Heart right ventricle (tissue), 16 donors: ENCODE data around the gene SERPINA10. TPM values are rescaled to one million over a fixed set of nuclear protein-coding genes. Genes with fewer than 3 reads are reported as not detected.

Experiments used
- ATAC-seq, 8 donors: fragments of 200-7000 bp; cut with Tn5 transposase; one replicate each; pipeline ENCODE4 v1.9.1; 2020; ENCODE audit warnings: mild to moderate bottlenecking in 8 of 8, moderate library complexity in 8 of 8, moderate number of reproducible peaks in 1 of 8
- DNase-seq, 2 donors: peaks; one replicate each; pipeline ENCODE4 v3.0.0-alpha.2; 2020
- H3K27ac ChIP-seq, 10 donors: fragments of 200-600 bp; sonication (generic) in 2 of 10; one replicate each; pipeline versions ENCODE4 v1.5.0 to v1.8.0; 2020 to 2022; ENCODE audit warnings: mild to moderate bottlenecking in 3 of 10
- H3K27me3 ChIP-seq, 7 donors: fragments of 200-600 bp; one replicate each; pipeline ENCODE4 v1.8.0; 2021 to 2022; ENCODE audit warnings: mild to moderate bottlenecking in 2 of 7
- H3K36me3 ChIP-seq, 9 donors: fragments of 200-600 bp; sonication (generic) in 1 of 9; one replicate each; pipeline versions ENCODE4 v1.5.0 to v1.8.0; 2020 to 2022; ENCODE audit warnings: mild to moderate bottlenecking in 2 of 9
- H3K4me1 ChIP-seq, 9 donors: fragments of 200-600 bp; sonication (generic) in 1 of 9; one replicate each; pipeline versions ENCODE4 v1.5.0 to v1.8.0; 2020 to 2022; ENCODE audit warnings: mild to moderate bottlenecking in 4 of 9
- H3K4me3 ChIP-seq, 10 donors: fragments of 200-600 bp; sonication (generic) in 2 of 10; one replicate each; pipeline versions ENCODE4 v1.5.0 to v1.8.0; 2020 to 2022; ENCODE audit warnings: mild to moderate bottlenecking in 7 of 10, moderate library complexity in 2 of 10
- H3K9me3 ChIP-seq, 11 donors: fragments of 200-600 bp in 10 of 11; sonication (generic) in 2 of 11; one replicate each; pipeline versions ENCODE4 v1.5.0 to v1.8.0; 2013 to 2022; ENCODE audit warnings: mild to moderate bottlenecking in 2 of 11, control low read depth in 1 of 11, moderate library complexity in 1 of 11
- CTCF ChIP-seq, 9 donors: fragments of 200-600 bp; sonication (generic) in 2 of 9; IDR thresholded peaks; one replicate each; pipeline versions ENCODE4 v1.5.0 to v1.8.0; 2021 to 2022; ENCODE audit warnings: antibody characterized with exemption in 9 of 9, mild to moderate bottlenecking in 5 of 9, moderate library complexity in 1 of 9
- WGBS, 2 donors: extraction: QIAGEN DNeasy Blood & Tissue Kit; methylation state at CpG; one replicate each; pipeline ENCODE4 v1.1.7; 2013; ENCODE audit warnings: inconsistent platforms in 1 of 2; 5-methylcytosine and 5-hydroxymethylcytosine counted together
- intact Hi-C, 10 donors: fragments of 100-400 bp; cut with DNase I; formaldehyde crosslinking; loops; one replicate each; pipeline versions ENCODE4 v1.11.1 to v1.14.2; 2022
- polyA plus RNA-seq, 2 donors: library from polyadenylated mRNA; stranded (reverse); fragments of 200-250 nt; gene quantifications; one replicate each; pipeline ENCODE4 v1.2.3, GENCODE V29; 2013
- total RNA-seq, 10 donors: library from RNA; stranded (reverse); fragmentation: NEBNext Ultra II Directional in 3 of 10; extraction: Animal tissue kit (Norgen Biotek cat#: 25700) in 3 of 10; gene quantifications; one replicate each; pipeline versions ENCODE4 v1.2.1 to v1.2.4, GENCODE V29; 2021 to 2023
- donor health status: Arrhythmogenic right ventricular cardiomyopathy.
- donor health status: ischemic (EF 13 %, LVEDD 7.1; RV severe dilation, severe dysfunction).
- donor health status: healthy with polysubstance abuse.
- donor health status: DM: no; HTN: yes; CAD: no.
- donor health status: DM: no; HTN: no; CAD: no.
- donor health status: ischemic (EF 25% LVEDD 6.9; RV normal size, moderate dysfunction).
- donor health status: ischemic (EF 25% LVEDD 5.7; RV mildly dilated, moderate dysfunction).
- donor health status: healthy.
- donor health status: DM: yes; HTN: yes; CAD: no.
- donor health status: Ischemic cardiomyopathy.
- donor health status: ischemic (EF 35%, LVEDD 5.7; RV mildly dilated, moderate dysfunction).
- donor health status: nonischemic (EF 11% LVEDD 7.7; RV severe dilation, severe dysfunction).
- donor health status: DM: yes; HTN: yes; CAD: no.
- donor health status: PGD.
- donor health status: ischemic (EF 29% LVEDD 5.4; RV normal size, mild dysfunction).
- donor health status: nonischemic (EF 23%, LVEDD 6.1; RV moderate dilation, normal function).

The SERPINA10 gene
- total and polyA plus RNA-seq, 12 donors = not detected

GRCh38 chr14:94338023-94338422 lies 45.0 kb upstream of the SERPINA10 start:
- peaks cover 0 to 16% (median 13%) of the 10 kb centered on the region in 9 donors for H3K4me1 ChIP-seq
- peaks cover 0 to 8% (median 6%) of the 10 kb centered on the region in 7 donors for H3K27me3 ChIP-seq
- 80 to 85% methylated on average over 2 of the region's 2 CpGs for WGBS, 2 donors
- intact Hi-C loops = no loop called here
- no peak for TF ChIP-seq CTCF (IDR thresholded peaks at IDR 0.05)
- ATAC-seq (no peak), DNase-seq (no peak)
- no peaks in the 10 kb centered on the region for H3K9me3 ChIP-seq
- no peak overlapping the region for H3K4me3 ChIP-seq
- H3K36me3 ChIP-seq = no peaks in the 10 kb centered on the region
- H3K27ac ChIP-seq = no peak overlapping the region

- DNase-seq (no peak), ATAC-seq (no peak)
- H3K36me3 ChIP-seq = no peaks in the 10 kb centered on the region
- H3K9me3 ChIP-seq = no peaks in the 10 kb centered on the region
- TF ChIP-seq CTCF (IDR thresholded peaks at IDR 0.05) = no peak
- no peak overlapping the region for H3K27ac ChIP-seq
- intact Hi-C loops = no loop called here
- WGBS, 2 donors = 70 to 81% methylated on average over 6 of the region's 6 CpGs
- H3K4me3 ChIP-seq = no peak overlapping the region
- H3K27me3 ChIP-seq = peaks cover 0 to 8% (median 6%) of the 10 kb centered on the region in 7 donors
- H3K4me1 ChIP-seq = peaks cover 0 to 9% (median 8%) of the 10 kb centered on the region in 9 donors
Observed at GRCh38 chr14:94337274-94337673, 44.2 kb upstream of the SERPINA10 start.

GRCh38 chr14:94334872-94335271 lies 41.8 kb upstream of the SERPINA10 start:
- ATAC-seq = no peak
- no peak overlapping the region for H3K27ac ChIP-seq
- H3K27me3 ChIP-seq = peaks cover 0 to 8% (median 6%) of the 10 kb centered on the region in 7 donors
- no peak overlapping the region for H3K4me3 ChIP-seq
- no peak for DNase-seq
- H3K9me3 ChIP-seq = no peaks in the 10 kb centered on the region
- no peaks in the 10 kb centered on the region for H3K36me3 ChIP-seq
- no peak for TF ChIP-seq CTCF (IDR thresholded peaks at IDR 0.05)
- intact Hi-C loops = no loop called here
- no peaks in the 10 kb centered on the region for H3K4me1 ChIP-seq
- WGBS, 2 donors = 64 to 81% methylated on average over 4 of the region's 4 CpGs

GRCh38 chr14:94332587-94332986 lies 39.5 kb upstream of the SERPINA10 start:
- no peak for DNase-seq

More at GRCh38 chr14:94332587-94332986, 39.5 kb upstream of the SERPINA10 start:
- Histone ChIP-seq H3K27me3 (peaks cover 0 to 8% (median 6%) of the 10 kb centered on the region in 7 donors), H3K4me3 (no peak overlapping the region), H3K9me3 (no peaks in the 10 kb centered on the region), H3K36me3 (no peaks in the 10 kb centered on the region), H3K4me1 (no peaks in the 10 kb centered on the region), H3K27ac (no peak overlapping the region)
- intact Hi-C loops = no loop called here
- ATAC-seq = no peak
- TF ChIP-seq CTCF (IDR thresholded peaks at IDR 0.05) = no peak
